ENCODE data around the gene USP36.

- TF ChIP-seq CTCF (IDR thresholded peaks at IDR 0.05; ENCODE audit: insufficient read depth, low read length, poor library complexity, severe bottlenecking): no peak
- no peak for TF ChIP-seq EZH2phosphoT487 (conservative IDR thresholded peaks at IDR 0.05; ENCODE audit: low read length)
Measured at GRCh38 chr17:78790552-78790951, 50.1 kb downstream of the USP36 start.

Measured in SU-DHL-6 (cell line).